ENCODE measurements around the gene A1BG. TPM values are rescaled to one million over a fixed set of nuclear protein-coding genes. Genes with fewer than 3 reads are reported as not detected.

Gene A1BG
- 16.8 and 28.1 TPM in 2 replicates for total RNA-seq (ENCODE audit: low replicate concordance)

DNA sequence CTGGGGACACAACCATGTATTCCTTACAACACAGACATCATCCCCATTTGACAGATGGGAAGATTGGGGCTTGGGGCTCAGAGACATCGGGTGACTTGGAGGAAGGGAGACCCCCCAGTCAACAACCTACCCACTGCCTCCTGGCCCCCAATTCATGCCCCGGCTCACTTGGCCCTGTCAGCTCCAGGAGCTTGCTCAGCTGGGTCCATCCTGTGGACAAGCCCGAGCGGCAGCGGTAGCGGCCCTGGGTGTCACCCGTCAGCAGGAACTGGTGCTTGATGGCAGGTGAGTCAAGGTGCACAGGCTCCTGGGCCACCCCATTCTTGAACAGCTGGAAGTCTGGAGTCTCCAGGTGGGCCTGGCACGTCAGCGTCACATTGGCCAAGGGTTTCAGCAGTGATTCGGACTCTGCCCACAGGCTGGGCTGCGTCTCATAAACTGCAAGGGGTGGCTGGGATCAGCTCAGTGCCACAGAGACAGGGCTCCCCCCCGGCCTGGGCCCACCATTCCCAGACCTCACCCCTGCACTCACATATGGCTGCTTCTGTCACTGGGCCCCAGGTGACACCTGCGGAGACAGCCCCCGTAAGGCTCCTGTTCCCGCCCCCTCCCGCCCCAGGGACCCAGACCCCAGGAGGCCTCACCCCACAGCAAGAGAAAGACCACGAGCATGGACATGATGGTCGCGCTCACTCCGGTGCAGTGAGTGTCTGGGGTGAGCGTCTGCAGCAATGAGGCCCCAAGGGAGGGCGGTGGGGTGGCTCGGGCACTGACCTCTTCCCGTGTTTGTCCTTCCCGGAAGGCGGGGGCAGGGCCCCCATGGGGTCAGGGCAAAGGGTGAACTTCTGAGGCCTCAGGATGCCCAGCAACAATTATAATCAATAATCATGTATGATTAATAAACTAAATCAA is at the start of gene A1BG:
Gene A1BG (minus strand): TSS at position 733 of the 912 bp plus-strand sequence. CDS start 55 bp downstream, at position 678.

GRCh38 chr19:58395220-58395978 is 42.1 kb upstream of the A1BG start, which contains the start of gene RNF225:
RNF225 (plus strand) TSS chr19:58395656; CDS start chr19:58396090, 434 bp downstream.

DNA sequence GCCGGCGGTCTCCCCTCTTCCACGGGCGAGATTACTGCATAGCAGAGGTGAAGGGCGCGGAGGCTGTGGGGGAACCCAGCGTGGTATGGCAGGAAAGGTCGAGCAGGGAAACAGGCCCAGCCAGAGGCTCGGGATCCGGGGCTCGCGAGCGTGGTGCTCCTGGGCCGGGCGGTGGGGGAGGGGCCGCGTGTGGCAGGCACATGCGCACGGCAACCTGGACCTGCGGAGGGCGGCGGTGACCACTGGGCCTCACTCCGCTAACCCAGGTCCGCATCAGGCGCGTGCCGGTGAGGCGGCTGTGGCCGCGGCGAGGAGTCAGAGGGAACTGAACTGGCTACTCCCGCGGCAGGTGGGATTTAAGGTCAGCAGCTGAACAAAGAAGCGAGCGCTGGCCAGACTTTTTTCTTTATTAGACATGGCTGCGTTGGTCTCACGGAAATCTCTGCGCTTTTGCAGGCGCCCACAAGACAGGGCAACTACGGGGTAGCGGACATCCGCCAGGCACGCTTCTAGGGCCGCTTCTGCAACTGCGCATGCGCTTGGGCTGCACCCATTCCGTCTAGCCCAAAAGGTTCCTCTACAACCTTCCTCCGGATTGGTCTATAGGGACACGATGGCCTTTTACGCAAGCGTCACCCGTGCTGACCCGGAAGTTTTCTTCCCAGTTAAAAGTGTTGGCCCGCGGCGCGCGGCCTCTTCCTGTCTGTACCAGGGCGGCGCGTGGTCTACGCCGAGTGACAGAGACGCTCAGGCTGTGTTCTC is 33.5 kb upstream of the A1BG start, which contains the start of gene RPS5:
Gene RPS5 (plus strand): TSS at position 694 of the 762 bp plus-strand sequence. CDS start 869 bp downstream, outside the sequence.

GRCh38 chr19:58380662-58381459 is 27.6 kb upstream of the A1BG start, which contains the start of gene ZNF837:
ZNF837 (minus strand) TSS chr19:58381030; CDS start chr19:58369332, 11,698 bp downstream.

GRCh38 chr19:58362272-58362994 is 9.1 kb upstream of the A1BG start, which contains the start of gene ZNF497:
ZNF497 (minus strand) TSS chr19:58362751; CDS start chr19:58357635, 5,116 bp downstream.

DNA sequence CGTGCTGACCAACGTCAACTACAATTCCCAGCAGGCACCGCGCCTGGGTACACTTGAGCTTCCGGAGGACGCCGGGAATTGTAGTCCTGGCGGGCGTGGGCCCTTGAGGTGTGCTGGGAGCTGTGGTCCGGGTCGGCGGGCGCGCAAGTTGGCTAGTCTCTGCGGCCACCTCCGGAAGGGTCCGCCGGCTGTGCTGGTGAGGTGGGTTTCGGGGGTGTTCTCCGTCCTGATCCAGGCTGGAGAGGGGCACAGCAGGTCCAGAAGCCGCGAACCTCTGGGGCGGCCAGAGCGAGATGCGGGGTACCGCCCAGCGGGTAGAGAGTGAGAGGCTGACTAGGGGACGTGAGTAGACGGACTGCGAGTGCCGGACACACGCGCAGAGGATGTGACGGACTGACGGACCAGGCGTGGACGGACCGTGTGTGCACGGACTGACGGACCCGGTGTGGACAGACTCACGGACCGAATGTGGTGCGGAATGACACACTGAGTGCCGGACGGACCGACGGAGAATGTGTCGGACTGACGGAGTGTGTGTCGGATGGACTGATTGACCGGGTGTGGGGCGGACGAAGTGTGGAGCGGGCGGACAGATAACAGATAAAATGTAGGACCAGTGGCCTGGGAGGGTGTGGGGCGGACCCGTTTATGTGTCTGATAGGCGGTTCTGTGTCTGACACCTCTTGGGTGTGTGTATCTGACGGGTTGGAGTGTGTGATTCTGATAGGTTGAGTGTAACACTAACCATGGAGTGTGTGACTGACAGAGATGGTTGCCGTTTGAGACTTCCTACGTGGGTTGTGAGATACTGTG is 26.2 kb downstream of the A1BG start, which contains the start of gene ZSCAN22:
Gene ZSCAN22 (plus strand): TSS at position 81 of the 813 bp plus-strand sequence. CDS start 7,809 bp downstream, outside the sequence.

GRCh38 chr19:58305065-58305931 is 48.0 kb downstream of the A1BG start, which contains the start of gene ERVK3-1:
ERVK3-1 (plus strand) TSS chr19:58305377; CDS start chr19:58312169, 6,792 bp downstream.

Other genes starting within 250 kb of the A1BG start
- 9.7 and 12.7 TPM in 2 replicates for gene ZNF329, start 202.7 kb downstream of the A1BG start, total RNA-seq (ENCODE audit: low replicate concordance)
- 10.6 and 23.0 TPM in 2 replicates for gene ZNF274, start 170.4 kb downstream of the A1BG start, total RNA-seq (ENCODE audit: low replicate concordance)
- 13.8 and 29.7 TPM in 2 replicates for gene ZNF544, start 124.6 kb downstream of the A1BG start, total RNA-seq (ENCODE audit: low replicate concordance)
- gene ZNF8, start 74.5 kb downstream of the A1BG start, total RNA-seq (ENCODE audit: low replicate concordance), result 1.6 and 2.6 TPM in 2 replicates
- 25.6 and 28.2 TPM in 2 replicates for gene ERVK3-1, start 48.1 kb downstream of the A1BG start, total RNA-seq (ENCODE audit: low replicate concordance)
- 2.0 and 2.3 TPM in 2 replicates for gene ZSCAN22, start 26.5 kb downstream of the A1BG start, total RNA-seq (ENCODE audit: low replicate concordance)
- gene ZNF497, start 9.3 kb upstream of the A1BG start, total RNA-seq (ENCODE audit: low replicate concordance), result 0.68 and 1.4 TPM in 2 replicates
- 0.35 and 2.0 TPM in 2 replicates for gene ZNF837, start 27.5 kb upstream of the A1BG start, total RNA-seq (ENCODE audit: low replicate concordance)
- 3,343 and 4,752 TPM in 2 replicates for gene RPS5, start 33.8 kb upstream of the A1BG start, total RNA-seq (ENCODE audit: low replicate concordance)
- 0.15 TPM in 1 of 2 replicates, not detected in the other for gene RNF225, start 42.2 kb upstream of the A1BG start, total RNA-seq (ENCODE audit: low replicate concordance)
- 8.5 and 19.1 TPM in 2 replicates for gene ZNF584, start 55.2 kb upstream of the A1BG start, total RNA-seq (ENCODE audit: low replicate concordance)
- gene ZNF132, start 86.7 kb upstream of the A1BG start, total RNA-seq (ENCODE audit: low replicate concordance), result 5.9 and 8.3 TPM in 2 replicates
- gene ZNF324B, start 98.1 kb upstream of the A1BG start, total RNA-seq (ENCODE audit: low replicate concordance), result 8.3 and 16.8 TPM in 2 replicates
- gene ZNF324, start 113.6 kb upstream of the A1BG start, total RNA-seq (ENCODE audit: low replicate concordance), result 12.6 and 16.7 TPM in 2 replicates
- 4.0 and 6.1 TPM in 2 replicates for gene ZNF446, start 122.9 kb upstream of the A1BG start, total RNA-seq (ENCODE audit: low replicate concordance)
- 13.1 and 24.8 TPM in 2 replicates for gene SLC27A5, start 158.5 kb upstream of the A1BG start, total RNA-seq (ENCODE audit: low replicate concordance)
- 5.0 and 5.4 TPM in 2 replicates for gene ZBTB45, start 166.3 kb upstream of the A1BG start, total RNA-seq (ENCODE audit: low replicate concordance)
- gene TRIM28, start 190.6 kb upstream of the A1BG start, total RNA-seq (ENCODE audit: low replicate concordance), result 368 and 427 TPM in 2 replicates
- 182 and 214 TPM in 2 replicates for gene CHMP2A, start 201.6 kb upstream of the A1BG start, total RNA-seq (ENCODE audit: low replicate concordance)
- gene UBE2M, start 205.1 kb upstream of the A1BG start, total RNA-seq (ENCODE audit: low replicate concordance), result 95.1 and 115 TPM in 2 replicates
- gene MZF1, start 219.8 kb upstream of the A1BG start, total RNA-seq (ENCODE audit: low replicate concordance), result 9.5 and 15.8 TPM in 2 replicates